T47D (cell line): Measurements from ENCODE around the gene LASP1NB.
"Not testable (repeated sequence)": the region's sequence is repeated elsewhere in the genome, so short reads cannot be mapped to it uniquely, and the experiment has no call there.

Experiments used
- DNase-seq, 2 experiments: peaks; one replicate each; pipeline versions ENCODE4 v3.0.0 to v3.0.0-alpha.2; 2011 to 2012; ENCODE audit warnings: low read depth in 1 of 2, low spot score in 1 of 2
- JUND ChIP-seq: IDR thresholded peaks from 2 replicates; pipeline ENCODE4 v1.6.1; 2012; ENCODE audit warnings: low read depth
- in situ Hi-C: cut with HindIII; loops from 2 replicates; pipeline ENCODE4 v1.10.0; 2016; ENCODE audit warnings: low sequenced_read_pairs, low pct_unique_long_range_greater_than_20kb

LASP1NB gene

GRCh38 chr17:38967290-38967738, 41.9 kb downstream of the LASP1NB start, which contains the start of gene FBXO47:
TSS of gene FBXO47 (minus strand) at chr17:38967403. CDS start at chr17:38963025, 4,378 bp downstream.
- DNase-seq = peak; percentile 58 to 99
- no peak for TF ChIP-seq JUND
- in situ Hi-C loops = no loop called here

- in situ Hi-C loops = no loop called here
- no peak for DNase-seq
- TF ChIP-seq JUND = no peak
Observed at GRCh38 chr17:38969281-38969680, 43.9 kb downstream of the LASP1NB start.

- peak in 1 of 2 experiments; percentile 38 for DNase-seq
- TF ChIP-seq JUND = no peak
- in situ Hi-C loops = no loop called here
Observed at GRCh38 chr17:38970128-38970527, 44.7 kb downstream of the LASP1NB start.

GRCh38 chr17:38970804-38971203, 45.4 kb downstream of the LASP1NB start:
- in situ Hi-C loops = no loop called here
- no peak for TF ChIP-seq JUND
- peak in 1 of 2 experiments; percentile 31 for DNase-seq

GRCh38 chr17:38976187-38976551, 50.8 kb downstream of the LASP1NB start:
- in situ Hi-C loops, DNase-seq: not testable (repeated sequence)

GRCh38 chr17:38978180-38978579, 52.8 kb downstream of the LASP1NB start:
- no peak for TF ChIP-seq JUND
- in situ Hi-C loops = no loop called here

More at GRCh38 chr17:38978180-38978579, 52.8 kb downstream of the LASP1NB start:
- DNase-seq = no peak
